Coronary artery (tissue), 2 donors: ENCODE measurements around the gene CLDN34.

Experiments
- DNase-seq: peaks from one replicate; pipeline ENCODE4 v3.0.0-alpha.2; 2017; ENCODE audit warnings: low spot score
- H3K27ac ChIP-seq, 2 donors: fragments of 200-600 bp; sonication (generic); one replicate each; pipeline ENCODE4 v1.5.1; 2016 to 2019
- H3K4me3 ChIP-seq: fragments of 200-600 bp; sonication (generic); 2 replicates; pipeline ENCODE4 v1.5.1; 2016; ENCODE audit warnings: mild to moderate bottlenecking, moderate library complexity
- TF ChIP-seq, protein P1 (sequence below): fragments of 200-600 bp; sonication (generic); IDR thresholded peaks from one replicate; pipeline ENCODE4 v1.5.1; 2019; ENCODE audit warnings: antibody characterized with exemption

The CLDN34 gene, protein sequence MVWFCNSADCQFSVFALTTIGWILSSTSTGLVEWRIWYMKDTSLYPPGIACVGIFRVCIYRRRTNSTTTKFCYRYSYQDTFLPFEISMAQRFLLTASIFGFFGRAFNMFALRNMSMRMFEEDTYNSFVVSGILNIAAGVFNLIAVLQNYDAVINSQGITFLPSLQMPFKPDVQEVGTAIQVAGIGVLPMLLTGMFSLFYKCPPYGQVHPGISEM

DNA sequence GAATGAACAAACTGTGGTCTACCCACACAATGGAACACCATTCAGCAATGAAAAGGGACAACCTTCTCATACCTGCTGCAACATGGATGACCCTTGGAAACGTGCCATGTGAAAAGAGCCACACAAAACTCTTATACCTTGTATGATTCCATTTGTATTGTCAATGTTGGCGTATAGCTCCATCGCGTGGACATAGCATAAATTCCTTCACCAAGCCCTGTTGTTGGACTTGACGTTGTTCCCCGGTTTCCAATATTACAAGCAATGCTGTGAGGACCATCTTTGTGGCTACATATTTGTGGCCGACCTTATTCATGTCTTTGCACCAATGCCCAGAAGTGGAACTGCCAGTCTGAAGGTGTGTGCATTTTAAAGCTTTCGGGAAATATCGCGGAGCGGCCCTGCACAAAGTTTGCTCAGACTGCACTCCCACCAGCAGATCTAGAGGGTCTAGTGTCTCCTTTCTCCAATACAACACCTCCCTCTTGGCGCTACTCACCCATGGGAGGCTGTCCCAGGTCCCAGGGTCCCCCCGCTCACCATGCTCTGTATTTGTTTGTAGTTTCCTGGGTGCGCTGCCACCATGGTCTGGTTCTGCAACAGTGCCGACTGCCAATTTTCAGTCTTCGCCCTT lies at the start of gene CLDN34:
CLDN34 (plus strand) TSS at position 584 of the 634 bp plus-strand sequence; CDS start at position 584, 0 bp downstream.
- TF ChIP-seq, protein P1, sequence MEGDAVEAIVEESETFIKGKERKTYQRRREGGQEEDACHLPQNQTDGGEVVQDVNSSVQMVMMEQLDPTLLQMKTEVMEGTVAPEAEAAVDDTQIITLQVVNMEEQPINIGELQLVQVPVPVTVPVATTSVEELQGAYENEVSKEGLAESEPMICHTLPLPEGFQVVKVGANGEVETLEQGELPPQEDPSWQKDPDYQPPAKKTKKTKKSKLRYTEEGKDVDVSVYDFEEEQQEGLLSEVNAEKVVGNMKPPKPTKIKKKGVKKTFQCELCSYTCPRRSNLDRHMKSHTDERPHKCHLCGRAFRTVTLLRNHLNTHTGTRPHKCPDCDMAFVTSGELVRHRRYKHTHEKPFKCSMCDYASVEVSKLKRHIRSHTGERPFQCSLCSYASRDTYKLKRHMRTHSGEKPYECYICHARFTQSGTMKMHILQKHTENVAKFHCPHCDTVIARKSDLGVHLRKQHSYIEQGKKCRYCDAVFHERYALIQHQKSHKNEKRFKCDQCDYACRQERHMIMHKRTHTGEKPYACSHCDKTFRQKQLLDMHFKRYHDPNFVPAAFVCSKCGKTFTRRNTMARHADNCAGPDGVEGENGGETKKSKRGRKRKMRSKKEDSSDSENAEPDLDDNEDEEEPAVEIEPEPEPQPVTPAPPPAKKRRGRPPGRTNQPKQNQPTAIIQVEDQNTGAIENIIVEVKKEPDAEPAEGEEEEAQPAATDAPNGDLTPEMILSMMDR = no peak
- Histone ChIP-seq H3K4me3 (no peak within 1 kb of the TSS), H3K27ac (no peak within 1 kb of the TSS)
- no peak for DNase-seq

DNA sequence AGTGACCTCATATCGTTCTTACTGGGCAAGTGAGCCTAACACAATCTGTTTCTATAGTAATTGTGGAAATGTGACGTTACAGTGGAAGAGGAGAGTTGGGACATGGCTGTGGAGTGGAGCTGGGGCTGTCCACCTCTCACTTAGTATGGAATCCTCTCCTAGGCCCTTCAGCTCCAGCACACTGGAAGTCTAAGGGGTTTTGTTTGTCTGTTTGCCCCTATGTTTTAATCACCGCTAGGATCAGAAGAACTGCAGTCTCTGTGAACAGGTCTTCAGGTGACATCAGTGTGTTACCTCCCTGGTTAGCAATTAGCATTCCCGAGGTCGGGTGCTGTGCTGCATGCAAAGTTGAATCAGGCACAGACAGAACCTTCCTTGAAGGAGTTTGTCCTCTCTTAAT lies 49.3 kb upstream of the CLDN34 start:
- TF ChIP-seq, protein P1 = no peak
- no peak for DNase-seq
- no peak overlapping the region for H3K27ac ChIP-seq
- H3K4me3 ChIP-seq = no peak overlapping the region

DNA sequence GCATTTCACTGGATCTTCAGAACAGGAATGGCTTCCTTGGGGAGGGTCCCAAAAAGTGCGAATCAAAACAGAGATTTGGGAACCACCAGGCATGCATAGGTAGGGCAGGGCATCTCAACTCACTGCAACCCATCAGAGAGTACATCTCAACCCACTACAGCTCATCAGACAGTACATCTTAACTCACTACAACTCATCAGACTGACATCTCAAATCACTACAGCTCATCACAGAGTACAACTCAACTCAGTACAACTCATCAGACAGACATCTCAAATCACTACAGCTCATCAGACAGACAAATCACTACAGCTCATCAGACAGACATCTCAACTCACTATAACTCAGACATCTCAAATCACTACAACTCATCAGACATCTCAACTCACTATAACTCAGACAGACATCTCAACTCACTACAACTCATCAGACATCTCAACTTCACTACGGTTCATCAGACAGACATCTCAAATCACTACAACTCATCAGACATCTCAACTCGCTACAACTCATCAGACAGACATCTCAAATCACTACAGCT lies 47.5 kb upstream of the CLDN34 start:
- Histone ChIP-seq H3K27ac (no peak overlapping the region), H3K4me3 (no peak overlapping the region)
- no peak for DNase-seq
- TF ChIP-seq, protein P1 = no peak

DNA sequence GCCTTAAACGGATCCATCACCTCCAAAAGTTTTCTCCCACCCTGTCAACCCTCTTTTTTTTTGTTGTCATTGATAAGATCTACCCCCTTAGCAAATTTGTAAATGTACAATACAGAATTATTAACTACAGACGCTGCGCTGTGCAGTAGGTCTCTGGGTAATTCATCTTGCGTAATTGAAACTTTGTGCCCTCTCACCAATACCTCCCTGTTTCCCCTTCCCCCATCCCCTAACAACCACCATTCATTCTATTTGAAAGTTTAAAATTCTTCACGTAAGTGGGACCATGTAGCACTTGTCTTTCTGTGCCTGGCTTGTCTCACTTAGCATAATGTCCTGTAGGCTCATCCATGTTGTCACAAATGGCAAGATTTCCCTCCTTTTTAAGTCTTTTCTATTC lies 45.8 kb upstream of the CLDN34 start:
- TF ChIP-seq, protein P1 = no peak
- Histone ChIP-seq H3K27ac (no peak overlapping the region), H3K4me3 (no peak overlapping the region)
- DNase-seq = no peak

DNA sequence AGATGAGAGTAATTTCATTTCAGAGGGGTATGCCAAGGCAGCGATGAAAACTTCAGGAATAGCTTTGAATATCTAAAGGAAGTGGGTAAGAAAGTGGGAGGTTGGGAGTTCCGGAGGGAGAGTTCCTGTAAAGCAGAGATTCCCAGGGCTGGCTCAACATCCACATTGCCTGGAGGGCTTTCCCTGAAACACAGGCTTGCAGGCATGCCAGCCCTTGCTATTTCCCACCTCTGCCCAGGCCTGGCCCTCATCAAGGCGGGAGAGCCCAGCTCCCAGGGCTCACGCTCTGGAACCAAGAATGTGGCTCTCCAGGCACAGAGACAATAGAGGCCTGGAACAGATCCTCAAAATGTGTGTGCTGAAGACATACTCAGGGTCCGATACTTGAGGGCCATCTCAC lies 43.8 kb upstream of the CLDN34 start:
- no peak for DNase-seq
- Histone ChIP-seq H3K4me3 (no peak overlapping the region), H3K27ac (no peak overlapping the region)
- TF ChIP-seq, protein P1 = no peak

DNA sequence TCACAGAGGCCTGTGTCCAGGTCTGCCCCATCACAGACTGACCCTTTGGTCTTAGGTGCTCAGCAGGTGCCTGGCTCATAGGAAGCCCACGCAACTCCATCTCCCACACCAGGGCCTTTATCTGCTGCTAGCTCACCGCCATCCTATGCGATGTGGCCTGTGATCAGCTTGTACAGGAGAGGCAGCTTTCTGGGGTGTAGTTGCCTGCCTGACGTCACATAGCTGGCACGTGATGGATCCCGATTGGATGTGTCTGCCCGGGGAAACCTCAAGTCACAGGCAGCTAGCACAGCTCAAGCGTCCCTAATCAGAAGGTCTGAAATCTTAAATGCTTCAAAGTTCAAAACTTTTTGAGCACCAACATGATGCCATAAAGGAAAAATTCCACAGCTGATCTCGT lies 41.2 kb upstream of the CLDN34 start:
- TF ChIP-seq, protein P1 = no peak
- H3K27ac ChIP-seq = no peak overlapping the region
- no peak for DNase-seq
- no peak overlapping the region for H3K4me3 ChIP-seq
